OCI-LY7 (cell line): Measurements from ENCODE around the gene TMEM33.

Source experiments
- CTCF ChIP-seq: fragments of 200-600 bp; sonication (generic); conservative IDR thresholded peaks from 2 replicates; pipeline ENCODE4 v1.5.1; 2014; ENCODE audit warnings: mild to moderate bottlenecking, antibody characterized with exemption, low read length, moderate library complexity, mixed read lengths
- EZH2phosphoT487 ChIP-seq: fragments of 200-600 bp; sonication (generic); IDR thresholded peaks from 2 replicates; pipeline ENCODE4 v1.6.1; 2018; ENCODE audit warnings: low read depth, borderline replicate concordance, mild to moderate bottlenecking, mixed run types, antibody characterized with exemption, low read length, moderate library complexity, mixed read lengths

DNA sequence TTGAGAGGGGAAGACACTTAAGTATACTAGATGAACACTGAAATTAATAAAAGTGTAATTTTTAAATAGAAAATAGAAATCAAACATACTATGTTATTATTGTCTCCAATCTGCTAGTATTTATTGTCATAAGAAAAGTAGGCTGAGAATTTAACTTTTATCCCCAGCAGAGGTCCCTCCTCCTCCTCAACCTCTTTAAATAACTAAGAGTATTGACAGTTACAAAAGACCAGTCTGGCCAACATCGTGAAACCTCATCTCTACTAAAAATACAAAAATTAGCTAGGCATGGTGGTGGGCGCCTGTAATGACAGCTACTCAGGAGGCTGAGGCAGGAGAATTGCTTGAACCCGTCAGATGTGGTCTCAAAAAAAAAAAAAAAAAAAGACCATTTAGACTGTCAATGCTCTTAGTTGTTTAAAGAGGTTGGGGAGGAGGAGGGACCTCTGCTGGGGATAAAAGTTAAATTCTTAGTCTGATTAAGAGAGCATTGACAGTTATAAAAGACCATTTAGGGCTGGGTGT, 59.3 kb downstream of the TMEM33 start:
- peak; percentile 32; the same call in 1 of the 2 replicates for TF ChIP-seq CTCF
- TF ChIP-seq EZH2phosphoT487, result no peak
